HEK293 (cell line): ENCODE measurements around the gene C5.

Experiments used
- CTCF ChIA-PET: fragments of 350-600 bp; formaldehyde crosslinking; extraction: SDS; loops from one replicate; lab custom pipeline; 2021; ENCODE audit warnings: antibody characterized with exemption; lab: Yijun Ruan, JAX
- POLR2A ChIA-PET: fragments of 300-600 bp; formaldehyde crosslinking; extraction: SDS; loops from one replicate; lab custom pipeline; 2020; ENCODE audit warnings: antibody characterized with exemption, inconsistent platforms; lab: Yijun Ruan, JAX
- H3K27ac ChIP-seq: fragments of 200-500 bp; sonication (Bioruptor generic); 2 replicates; pipeline ENCODE4 v1.5.1; 2014; ENCODE audit warnings: low read depth, low read length, control low read depth, inconsistent platforms; ENCODE audit errors: extremely low read depth
- H3K36me3 ChIP-seq, 2 experiments: fragments of 200-500 bp in 1 of 2; sonication (Bioruptor generic) in 1 of 2; 1 replicate in 1 of 2; 2 replicates in 1 of 2; pipeline ENCODE4 v1.5.1; 2014 to 2017; ENCODE audit warnings: inconsistent platforms in 2 of 2, low read length in 2 of 2; ENCODE audit not compliant: control insufficient read depth in 2 of 2, insufficient read depth in 1 of 2
- H3K4me1 ChIP-seq: fragments of 200-500 bp; sonication (Bioruptor generic); 2 replicates; pipeline ENCODE4 v1.5.1; 2014; ENCODE audit warnings: mild to moderate bottlenecking, low read length, inconsistent platforms; ENCODE audit not compliant: control insufficient read depth, insufficient read depth
- H3K4me3 ChIP-seq: 2 replicates; pipeline ENCODE4 v1.5.1; 2011; ENCODE audit warnings: low read depth, mild to moderate bottlenecking, control low read depth, low read length, moderate library complexity
- H3K9me3 ChIP-seq: fragments of 200-500 bp; sonication (Bioruptor generic); 2 replicates; pipeline ENCODE4 v1.5.1; 2014; ENCODE audit warnings: low read depth, low read length, inconsistent platforms; ENCODE audit not compliant: control insufficient read depth, insufficient read depth
- FEZF1 ChIP-seq: fragments of 450-650 bp; formaldehyde crosslinking; IDR thresholded peaks from 2 replicates; pipeline ENCODE4 v1.5.1; 2016; ENCODE audit warnings: missing biosample characterization, missing genetic modification characterization
- PRDM1 ChIP-seq: fragments of 450-650 bp; formaldehyde crosslinking; IDR thresholded peaks from 2 replicates; pipeline ENCODE4; 2016; ENCODE audit warnings: missing biosample characterization, missing genetic modification characterization
- ZBTB21 ChIP-seq: fragments of 450-650 bp; formaldehyde crosslinking; IDR thresholded peaks from 2 replicates; pipeline ENCODE4 v1.5.1; 2017; ENCODE audit warnings: missing biosample characterization, missing genetic modification characterization
- ZNF280C ChIP-seq: fragments of 450-650 bp; formaldehyde crosslinking; IDR thresholded peaks from 2 replicates; pipeline ENCODE4 v1.5.1; 2016; ENCODE audit warnings: missing biosample characterization, missing genetic modification characterization
- ZNF292 ChIP-seq: fragments of 450-650 bp; formaldehyde crosslinking; IDR thresholded peaks from 2 replicates; pipeline ENCODE4 v1.5.1; 2016; ENCODE audit warnings: low read depth, missing biosample characterization, missing genetic modification characterization, borderline replicate concordance
- ZNF362 ChIP-seq: fragments of 450-650 bp; formaldehyde crosslinking; IDR thresholded peaks from 2 replicates; pipeline ENCODE4 v1.5.1; 2016; ENCODE audit warnings: missing biosample characterization, missing genetic modification characterization
- ZNF394 ChIP-seq: fragments of 450-650 bp; formaldehyde crosslinking; IDR thresholded peaks from 2 replicates; pipeline ENCODE4 v1.5.1; 2016; ENCODE audit warnings: missing biosample characterization, missing genetic modification characterization, mild to moderate bottlenecking, moderate library complexity, borderline replicate concordance
- ZNF488 ChIP-seq: fragments of 450-650 bp; formaldehyde crosslinking; IDR thresholded peaks from 2 replicates; pipeline ENCODE4 v1.5.1; 2016; ENCODE audit warnings: missing biosample characterization, missing genetic modification characterization
- ZNF600 ChIP-seq: fragments of 450-650 bp; formaldehyde crosslinking; IDR thresholded peaks from 2 replicates; pipeline ENCODE4 v1.5.1; 2016; ENCODE audit warnings: missing biosample characterization, missing genetic modification characterization
- ZNF645 ChIP-seq: fragments of 450-650 bp; formaldehyde crosslinking; IDR thresholded peaks from 2 replicates; pipeline ENCODE4; 2016; ENCODE audit warnings: missing biosample characterization, missing genetic modification characterization
- ZNF654 ChIP-seq: fragments of 450-650 bp; formaldehyde crosslinking; IDR thresholded peaks from 2 replicates; pipeline ENCODE4 v1.5.1; 2016; ENCODE audit warnings: low read depth, missing biosample characterization, missing genetic modification characterization
- ZNF692 ChIP-seq: fragments of 450-650 bp; formaldehyde crosslinking; IDR thresholded peaks from 2 replicates; pipeline ENCODE4 v1.5.1; 2016; ENCODE audit warnings: missing biosample characterization, missing genetic modification characterization
- ZSCAN18 ChIP-seq: fragments of 450-650 bp; formaldehyde crosslinking; IDR thresholded peaks from 2 replicates; pipeline ENCODE4 v1.5.1; 2016; ENCODE audit warnings: missing biosample characterization, missing genetic modification characterization

The C5 gene

GRCh38 chr9:120980951-120981350 lies 69.1 kb downstream of the C5 start:
- H3K36me3 ChIP-seq, result no peaks in the 10 kb centered on the region
- TF ChIP-seq ZNF280C (tag by site-specific recombination) (no peak), ZNF394 (tag by site-specific recombination) (no peak), FEZF1 (tag by site-specific recombination) (no peak), ZBTB21 (tag by site-specific recombination) (no peak), ZNF488 (tag by site-specific recombination) (no peak), ZNF600 (tag by site-specific recombination) (no peak), ZNF654 (no peak), ZNF645 (tag by site-specific recombination) (no peak), ZNF362 (no peak), PRDM1 (tag by site-specific recombination) (no peak), ZSCAN18 (tag by site-specific recombination) (no peak)
- H3K4me3 ChIP-seq, result no peak overlapping the region
- H3K27ac ChIP-seq, result no peak overlapping the region
- ChIA-PET POLR2A (no interaction called here), CTCF (interaction anchor here (0.5 to 4.4 kb wide), 40 partner anchors 9 to 901 kb away, joined by 3 to 62 read pairs (median 5); partner anchors contain the start of gene CNTRL)
- no peaks in the 10 kb centered on the region for H3K4me1 ChIP-seq
- no peaks in the 10 kb centered on the region for H3K9me3 ChIP-seq

GRCh38 chr9:120979797-120980196 lies 70.3 kb downstream of the C5 start:
- CTCF ChIA-PET, result interaction anchor here (0.7 to 4.4 kb wide), 7 partner anchors 21 to 224 kb away, joined by 3 to 62 read pairs (median 3); partner anchors contain the start of gene CNTRL
- H3K36me3 ChIP-seq, result no peaks in the 10 kb centered on the region
- H3K4me3 ChIP-seq, result no peak overlapping the region
- no peak for TF ChIP-seq ZNF292 (tag by site-specific recombination)
- TF ChIP-seq ZNF692 (tag by site-specific recombination), result no peak
- TF ChIP-seq, all 188 proteins: peak for 0
- POLR2A ChIA-PET, result interaction anchor here (1.6 kb wide), 1 partner anchor 187 kb away, joined by 4 read pairs; the partner anchor contains the start of gene FBXW2
- Histone ChIP-seq H3K4me1 (no peaks in the 10 kb centered on the region), H3K9me3 (no peaks in the 10 kb centered on the region), H3K27ac (no peak overlapping the region)
